ENCODE measurements around the gene COG4.

COG4 gene

GRCh38 chr16:70478169-70478568, 45.2 kb downstream of the COG4 start:
- no peak for DNase-seq (ENCODE audit: low read depth)
- no peaks in the 10 kb centered on the region for H3K27me3 ChIP-seq (replicated peaks; ENCODE audit: control insufficient read depth, insufficient read depth, low read length)
- no peak overlapping the region for H3K9ac ChIP-seq (ENCODE audit: low read length)
- H3K4me3 ChIP-seq (ENCODE audit: low read length): no peak overlapping the region
- peaks cover 39% of the 10 kb centered on the region for H3K36me3 ChIP-seq (ENCODE audit: control insufficient read depth, insufficient read depth, low read length, severe bottlenecking)
- peaks cover 12% of the 10 kb centered on the region for H3K4me1 ChIP-seq (ENCODE audit: control insufficient read depth, insufficient read depth, low read length)
- no peaks in the 10 kb centered on the region for H3K9me3 ChIP-seq (ENCODE audit: control insufficient read depth, low read length)

GRCh38 chr16:70476272-70477020, 46.9 kb downstream of the COG4 start:
- no peaks in the 10 kb centered on the region for H3K27me3 ChIP-seq (replicated peaks; ENCODE audit: control insufficient read depth, insufficient read depth, low read length)
- H3K4me3 ChIP-seq (ENCODE audit: low read length): no peak overlapping the region
- DNase-seq (ENCODE audit: low read depth): peak; percentile 70
- H3K4me1 ChIP-seq (ENCODE audit: control insufficient read depth, insufficient read depth, low read length): peaks cover 12% of the 10 kb centered on the region
- peaks cover 34% of the 10 kb centered on the region for H3K36me3 ChIP-seq (ENCODE audit: control insufficient read depth, insufficient read depth, low read length, severe bottlenecking)
- no peaks in the 10 kb centered on the region for H3K9me3 ChIP-seq (ENCODE audit: control insufficient read depth, low read length)
- H3K9ac ChIP-seq (ENCODE audit: low read length): peak overlapping the region; percentile 62

- Histone ChIP-seq H3K4me3 (ENCODE audit: low read length) (no peak overlapping the region), H3K9me3 (ENCODE audit: control insufficient read depth, low read length) (no peaks in the 10 kb centered on the region), H3K27me3 (replicated peaks; ENCODE audit: control insufficient read depth, insufficient read depth, low read length) (no peaks in the 10 kb centered on the region), H3K4me1 (ENCODE audit: control insufficient read depth, insufficient read depth, low read length) (peaks cover 12% of the 10 kb centered on the region), H3K36me3 (ENCODE audit: control insufficient read depth, insufficient read depth, low read length, severe bottlenecking) (peaks cover 22% of the 10 kb centered on the region), H3K9ac (ENCODE audit: low read length) (no peak overlapping the region)
- DNase-seq (ENCODE audit: low read depth): no peak
Measured at GRCh38 chr16:70475054-70475871, 48.1 kb downstream of the COG4 start.

- H3K36me3 ChIP-seq (ENCODE audit: control insufficient read depth, insufficient read depth, low read length, severe bottlenecking): peaks cover 15% of the 10 kb centered on the region
- no peak for DNase-seq (ENCODE audit: low read depth)
- no peaks in the 10 kb centered on the region for H3K9me3 ChIP-seq (ENCODE audit: control insufficient read depth, low read length)
- H3K4me1 ChIP-seq (ENCODE audit: control insufficient read depth, insufficient read depth, low read length): peaks cover 12% of the 10 kb centered on the region
- no peaks in the 10 kb centered on the region for H3K27me3 ChIP-seq (replicated peaks; ENCODE audit: control insufficient read depth, insufficient read depth, low read length)
- no peak overlapping the region for H3K4me3 ChIP-seq (ENCODE audit: low read length)
- H3K9ac ChIP-seq (ENCODE audit: low read length): no peak overlapping the region
Measured at GRCh38 chr16:70474320-70475053, 48.9 kb downstream of the COG4 start.

GRCh38 chr16:70473446-70474319, 49.7 kb downstream of the COG4 start:
- DNase-seq (ENCODE audit: low read depth): no peak
- Histone ChIP-seq H3K4me1 (ENCODE audit: control insufficient read depth, insufficient read depth, low read length) (peaks cover 8% of the 10 kb centered on the region), H3K27me3 (replicated peaks; ENCODE audit: control insufficient read depth, insufficient read depth, low read length) (no peaks in the 10 kb centered on the region), H3K9ac (ENCODE audit: low read length) (no peak overlapping the region), H3K9me3 (ENCODE audit: control insufficient read depth, low read length) (no peaks in the 10 kb centered on the region), H3K4me3 (ENCODE audit: low read length) (no peak overlapping the region), H3K36me3 (ENCODE audit: control insufficient read depth, insufficient read depth, low read length, severe bottlenecking) (peaks cover 8% of the 10 kb centered on the region)

GRCh38 chr16:70472786-70473433, 50.4 kb downstream of the COG4 start:
- Histone ChIP-seq H3K9ac (ENCODE audit: low read length) (no peak overlapping the region), H3K4me1 (ENCODE audit: control insufficient read depth, insufficient read depth, low read length) (peaks cover 8% of the 10 kb centered on the region), H3K36me3 (ENCODE audit: control insufficient read depth, insufficient read depth, low read length, severe bottlenecking) (peaks cover 5% of the 10 kb centered on the region), H3K9me3 (ENCODE audit: control insufficient read depth, low read length) (no peaks in the 10 kb centered on the region), H3K4me3 (ENCODE audit: low read length) (no peak overlapping the region), H3K27me3 (replicated peaks; ENCODE audit: control insufficient read depth, insufficient read depth, low read length) (no peaks in the 10 kb centered on the region)
- DNase-seq (ENCODE audit: low read depth): no peak

GRCh38 chr16:70470927-70471341, 52.4 kb downstream of the COG4 start:
- peaks cover 5% of the 10 kb centered on the region for H3K36me3 ChIP-seq (ENCODE audit: control insufficient read depth, insufficient read depth, low read length, severe bottlenecking)
- no peaks in the 10 kb centered on the region for H3K4me1 ChIP-seq (ENCODE audit: control insufficient read depth, insufficient read depth, low read length)
- peak; percentile 20 for DNase-seq (ENCODE audit: low read depth)
- H3K4me3 ChIP-seq (ENCODE audit: low read length): no peak overlapping the region
- no peaks in the 10 kb centered on the region for H3K9me3 ChIP-seq (ENCODE audit: control insufficient read depth, low read length)
- no peak overlapping the region for H3K9ac ChIP-seq (ENCODE audit: low read length)
- no peaks in the 10 kb centered on the region for H3K27me3 ChIP-seq (replicated peaks; ENCODE audit: control insufficient read depth, insufficient read depth, low read length)

GRCh38 chr16:70470141-70470926, 53.0 kb downstream of the COG4 start:
- Histone ChIP-seq H3K27me3 (replicated peaks; ENCODE audit: control insufficient read depth, insufficient read depth, low read length) (no peaks in the 10 kb centered on the region), H3K4me1 (ENCODE audit: control insufficient read depth, insufficient read depth, low read length) (no peaks in the 10 kb centered on the region), H3K4me3 (ENCODE audit: low read length) (no peak overlapping the region), H3K9ac (ENCODE audit: low read length) (no peak overlapping the region), H3K9me3 (ENCODE audit: control insufficient read depth, low read length) (no peaks in the 10 kb centered on the region), H3K36me3 (ENCODE audit: control insufficient read depth, insufficient read depth, low read length, severe bottlenecking) (peaks cover 5% of the 10 kb centered on the region)
- DNase-seq (ENCODE audit: low read depth): no peak

- no peak overlapping the region for H3K4me3 ChIP-seq (ENCODE audit: low read length)
- H3K4me1 ChIP-seq (ENCODE audit: control insufficient read depth, insufficient read depth, low read length): no peaks in the 10 kb centered on the region
- peaks cover 5% of the 10 kb centered on the region for H3K36me3 ChIP-seq (ENCODE audit: control insufficient read depth, insufficient read depth, low read length, severe bottlenecking)
- H3K9me3 ChIP-seq (ENCODE audit: control insufficient read depth, low read length): no peaks in the 10 kb centered on the region
- no peak overlapping the region for H3K9ac ChIP-seq (ENCODE audit: low read length)
- no peaks in the 10 kb centered on the region for H3K27me3 ChIP-seq (replicated peaks; ENCODE audit: control insufficient read depth, insufficient read depth, low read length)
- no peak for DNase-seq (ENCODE audit: low read depth)
Measured at GRCh38 chr16:70468776-70469525, 54.4 kb downstream of the COG4 start.

Data from adipocyte (in vitro differentiated cells).